Fibroblast of skin of abdomen (primary cell): ENCODE measurements around the gene SRI.
A peak's percentile ranks its signal among the peaks of the same experiment; 100 is the strongest.

Experiments
- DNase-seq: peaks from one replicate; pipeline ENCODE4 v3.0.0-alpha.2; 2013

The SRI gene

DNA sequence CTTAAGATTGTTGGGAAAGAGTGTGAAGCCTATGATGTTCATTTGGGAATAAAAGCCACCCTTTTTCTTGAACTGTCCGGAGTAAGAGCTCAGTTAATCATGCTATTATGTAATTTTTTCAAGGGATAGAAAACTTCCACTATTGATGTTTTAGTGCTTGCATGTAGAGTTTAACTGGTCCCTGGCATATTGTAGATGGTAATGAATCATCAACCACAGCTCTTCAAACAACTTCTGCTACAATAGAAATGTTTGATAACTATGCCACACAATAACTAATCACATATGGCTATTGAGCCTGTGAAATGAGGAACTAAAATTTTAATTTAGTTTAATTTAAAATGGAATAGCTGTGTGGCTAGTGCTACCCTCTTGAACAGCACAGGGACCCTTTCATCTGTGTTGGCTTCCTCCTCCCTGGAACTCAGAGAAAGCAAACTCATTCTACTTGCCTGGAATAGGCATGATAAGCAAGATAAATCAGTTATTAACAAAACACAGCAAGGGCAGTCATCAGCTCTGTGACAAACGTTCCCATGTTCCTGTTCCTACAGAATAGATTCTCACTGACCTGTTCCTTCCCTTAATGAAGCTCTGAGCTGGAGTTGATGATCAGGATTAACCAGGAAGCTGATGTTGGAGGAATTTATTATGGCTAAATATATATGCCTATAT lies 4.9 kb upstream of the SRI start:
- peak; percentile 35 for DNase-seq

GRCh38 chr7:88223265-88223664 lies 3.4 kb upstream of the SRI start:
- DNase-seq: no peak

DNA sequence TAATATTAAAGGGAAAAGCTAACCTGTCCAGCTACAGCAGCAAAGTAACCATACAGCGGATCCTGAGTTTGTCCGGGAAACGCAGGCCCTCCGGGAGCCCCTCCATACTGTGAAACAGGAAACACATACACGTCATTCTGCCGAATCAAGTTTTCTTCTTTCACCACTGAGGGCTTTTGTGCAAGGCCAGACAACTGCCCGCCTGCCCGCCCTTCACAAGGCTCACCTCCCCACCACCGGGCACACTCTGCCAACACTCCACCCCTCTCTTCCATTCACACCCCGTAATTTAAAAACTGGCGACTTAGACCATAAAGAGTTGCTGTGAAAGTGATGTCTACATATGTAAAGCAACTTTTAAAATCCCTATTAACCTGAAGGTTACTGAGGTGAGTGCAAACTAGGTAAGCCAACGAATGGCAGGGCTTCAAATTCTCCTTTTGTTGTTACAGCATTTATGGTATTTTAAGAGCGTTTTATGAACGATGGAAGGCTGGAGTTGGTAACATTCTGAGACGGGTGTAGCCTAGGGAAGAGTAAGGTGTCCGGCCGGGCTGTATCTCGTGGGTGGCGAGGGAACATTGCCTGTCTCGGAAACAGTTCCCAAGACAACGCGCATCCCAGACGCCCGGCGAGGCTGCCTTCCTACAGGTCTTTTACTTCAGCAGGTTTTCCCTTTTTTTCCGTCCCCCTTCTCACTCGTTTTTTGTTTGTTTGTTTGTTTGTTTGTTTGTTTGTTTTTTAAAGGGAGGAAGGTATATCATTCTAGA lies 817 bp downstream of the SRI start:
- DNase-seq: peak; percentile 51

GRCh38 chr7:88218429-88218745 lies 1.5 kb downstream of the SRI start:
- DNase-seq: no peak

- no peak for DNase-seq
Measured at GRCh38 chr7:88217675-88218428, 2.0 kb downstream of the SRI start.

- no peak for DNase-seq
Measured at GRCh38 chr7:88216276-88216675, 3.6 kb downstream of the SRI start.

DNA sequence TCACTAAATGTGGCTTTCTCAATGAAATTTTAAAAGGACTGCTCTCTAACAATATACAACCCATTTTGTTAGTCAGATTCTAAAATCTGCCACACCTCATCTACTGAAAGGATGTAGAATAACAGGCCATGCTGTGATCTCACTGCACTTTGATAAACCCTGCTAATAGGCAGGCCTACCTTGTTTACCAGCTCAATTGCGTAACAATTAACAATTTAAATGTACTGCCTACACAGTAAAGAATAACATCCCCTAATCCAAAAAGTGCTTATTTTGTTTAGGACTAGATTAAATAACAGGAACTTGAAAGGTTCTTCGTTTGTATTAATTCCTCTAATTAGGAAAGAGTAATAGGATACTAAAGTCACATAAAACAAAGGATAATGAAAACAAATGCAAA lies 4.5 kb downstream of the SRI start:
- DNase-seq: no peak

DNA sequence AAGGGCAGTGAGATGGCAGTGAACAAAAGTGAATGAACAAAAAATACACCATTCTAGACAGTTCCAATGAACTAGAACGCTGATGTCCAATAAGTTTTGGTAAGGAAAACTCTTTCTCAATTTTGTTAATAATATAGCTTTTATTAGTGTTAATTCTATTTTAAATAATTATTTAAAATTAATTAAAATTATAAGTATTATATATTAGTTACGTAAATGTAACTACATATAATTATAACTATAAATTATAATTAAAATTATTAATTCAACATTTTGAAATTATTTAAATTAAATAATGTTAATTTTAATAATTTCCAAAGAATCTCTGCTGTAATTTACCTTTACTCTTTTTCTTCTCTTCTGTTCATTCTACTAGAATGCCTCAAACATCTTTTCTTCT lies 5.4 kb downstream of the SRI start:
- DNase-seq: no peak

- DNase-seq: no peak
Measured at GRCh38 chr7:88212918-88213317, 6.9 kb downstream of the SRI start.

GRCh38 chr7:88208521-88208920 lies 11.3 kb downstream of the SRI start:
- DNase-seq: no peak

GRCh38 chr7:88206254-88206653 lies 13.6 kb downstream of the SRI start:
- no peak for DNase-seq

GRCh38 chr7:88205179-88205578 lies 14.7 kb downstream of the SRI start:
- no peak for DNase-seq

DNA sequence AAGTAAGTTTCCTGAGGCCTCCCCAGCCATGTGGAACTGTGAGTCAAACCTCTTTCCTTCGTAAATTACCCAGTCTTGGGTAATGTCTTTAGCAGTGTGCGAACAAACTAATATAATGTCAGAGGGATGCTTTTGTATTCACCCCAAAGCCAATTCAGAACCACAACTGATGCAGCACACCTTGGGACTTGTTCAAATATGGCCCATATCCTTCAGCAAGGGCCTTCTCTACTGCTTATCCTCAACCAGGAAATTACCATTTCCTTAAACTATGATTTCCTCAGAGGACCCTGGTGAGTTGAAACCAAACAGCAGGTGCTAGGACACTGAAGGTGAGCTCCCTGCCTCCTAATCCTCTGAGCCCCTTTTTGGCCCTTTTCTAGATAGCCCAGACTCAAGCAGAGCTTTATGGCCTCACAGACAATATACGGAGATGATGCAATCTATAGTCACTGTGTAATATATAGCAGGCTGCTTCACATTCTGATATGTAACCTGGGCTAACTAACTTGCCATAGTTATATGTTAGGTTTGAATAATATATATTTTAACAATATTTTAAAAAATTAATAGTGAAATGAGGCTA lies 15.2 kb downstream of the SRI start:
- DNase-seq: no peak

DNA sequence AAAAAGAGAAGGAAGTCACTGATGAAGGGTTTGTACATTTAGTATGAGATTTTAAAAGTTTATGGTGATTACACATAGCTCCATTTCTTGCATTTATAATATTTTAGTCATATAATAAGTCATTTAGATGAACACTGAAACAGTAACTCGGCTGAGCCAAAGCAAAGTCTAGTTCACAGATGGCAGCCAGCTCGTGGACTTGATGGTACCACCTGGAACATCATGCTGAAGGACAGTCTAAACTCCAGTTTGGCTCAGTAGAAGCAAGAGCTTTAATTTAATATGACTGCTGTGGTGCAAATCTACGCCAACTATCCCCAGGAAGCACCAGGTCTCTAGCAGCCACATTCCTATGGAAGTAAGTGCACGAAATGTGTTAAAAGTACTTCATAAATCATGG lies 16.4 kb downstream of the SRI start:
- DNase-seq: no peak

DNA sequence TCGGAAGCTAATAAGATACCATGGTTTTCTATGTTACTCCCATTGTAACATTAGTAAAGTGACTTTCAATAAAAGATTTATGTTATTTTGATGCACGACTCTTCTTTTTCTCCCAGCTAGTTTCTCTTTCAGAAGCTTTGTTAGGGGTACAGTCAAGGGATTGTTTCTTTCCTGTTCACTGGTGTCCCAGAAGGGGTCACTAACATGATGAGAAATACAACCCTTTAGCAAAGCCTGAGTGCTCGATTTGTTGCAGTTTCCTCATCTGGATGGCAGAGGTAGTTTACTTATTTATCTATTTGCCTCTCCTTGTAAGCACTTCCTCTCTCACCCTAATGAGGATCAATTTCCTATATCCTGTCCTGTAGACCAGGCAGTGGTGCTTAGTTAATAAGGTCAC lies 17.0 kb downstream of the SRI start:
- DNase-seq: no peak

- DNase-seq: no peak
Measured at GRCh38 chr7:88202278-88202677, 17.6 kb downstream of the SRI start.

DNA sequence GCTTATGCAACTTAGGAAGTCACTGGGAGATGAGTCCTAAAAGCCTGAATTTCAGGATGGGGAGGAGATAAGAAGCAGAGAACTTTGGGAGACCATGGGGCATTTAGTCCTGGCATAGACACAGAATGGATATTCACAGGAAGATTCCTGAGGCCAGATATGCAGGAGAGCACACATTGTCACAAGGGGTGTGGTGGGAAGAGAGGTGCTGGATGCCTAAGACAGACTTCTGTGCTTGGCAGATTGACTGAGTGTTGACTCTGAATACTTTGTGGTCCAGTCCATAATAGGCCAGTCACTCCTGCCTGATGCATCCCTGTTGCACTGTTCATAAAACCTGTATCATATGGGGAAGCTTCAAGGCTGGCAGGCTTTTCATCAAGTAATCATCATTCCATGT lies 18.5 kb downstream of the SRI start:
- no peak for DNase-seq

GRCh38 chr7:88200789-88201188 lies 19.0 kb downstream of the SRI start:
- DNase-seq: no peak

GRCh38 chr7:88200261-88200660 lies 19.6 kb downstream of the SRI start:
- DNase-seq: no peak

- DNase-seq: no peak
Measured at GRCh38 chr7:88191911-88192310, 27.9 kb downstream of the SRI start.

DNA sequence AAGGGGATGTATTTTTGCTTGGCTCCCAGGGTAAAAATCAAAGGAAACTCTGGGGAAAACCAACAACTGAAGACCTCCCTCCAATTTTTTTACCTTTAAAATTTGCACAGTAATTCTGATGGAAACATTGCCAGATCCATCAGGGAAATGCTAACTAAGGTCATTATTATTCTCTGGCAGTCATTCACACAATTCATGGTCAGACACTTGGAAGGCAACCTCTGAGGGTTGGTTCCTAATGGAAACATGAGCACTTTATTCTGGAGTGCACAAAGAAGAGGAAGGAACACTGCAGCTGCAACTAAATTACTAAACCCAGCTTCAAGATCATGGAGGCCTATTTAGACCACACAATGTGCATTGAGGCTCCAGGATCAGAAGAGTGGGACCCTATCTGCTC lies 34.2 kb downstream of the SRI start:
- DNase-seq: no peak

- DNase-seq: peak; percentile 10
Measured at GRCh38 chr7:88184848-88185304, 35.0 kb downstream of the SRI start.

- no peak for DNase-seq
Measured at GRCh38 chr7:88183051-88183450, 36.8 kb downstream of the SRI start.
